Loucy (cell line): ENCODE measurements around the gene ARID1B.
A peak's percentile ranks its signal among the peaks of the same experiment; 100 is the strongest.

ENCODE experiments used
- H2AFZ ChIP-seq: fragments of 200-600 bp; sonication (generic); 2 replicates; pipeline ENCODE4 v1.6.0; 2016; ENCODE audit warnings: antibody characterized with exemption, mild to moderate bottlenecking, low read length, moderate library complexity
- H3F3A ChIP-seq: fragments of 200-600 bp; 2 replicates; pipeline ENCODE4 v1.6.0; 2016; ENCODE audit warnings: antibody characterized with exemption, low read depth, mild to moderate bottlenecking
- H3K27me3 ChIP-seq: fragments of 200-600 bp; sonication (generic); 2 replicates; pipeline ENCODE4 v1.6.1; 2014; ENCODE audit warnings: low read length, mild to moderate bottlenecking; ENCODE audit not compliant: insufficient read depth, poor library complexity, severe bottlenecking
- H3K36me3 ChIP-seq: fragments of 200-600 bp; sonication (generic); 2 replicates; pipeline ENCODE4 v1.6.1; 2016; ENCODE audit warnings: low read length; ENCODE audit not compliant: insufficient read depth
- H3K4me1 ChIP-seq: fragments of 200-600 bp; sonication (generic); 2 replicates; pipeline ENCODE4 v1.5.1; 2014; ENCODE audit warnings: low read length, mild to moderate bottlenecking; ENCODE audit not compliant: insufficient read depth, poor library complexity, severe bottlenecking
- H3K4me2 ChIP-seq: fragments of 200-600 bp; sonication (generic); 2 replicates; pipeline ENCODE4 v1.6.0; 2014; ENCODE audit warnings: antibody characterized with exemption, low read length, low read depth, mild to moderate bottlenecking; ENCODE audit not compliant: poor library complexity, severe bottlenecking
- H3K4me3 ChIP-seq: fragments of 200-600 bp; sonication (generic); 2 replicates; pipeline ENCODE4 v1.5.1; 2014; ENCODE audit warnings: low read length, mild to moderate bottlenecking, mixed read lengths; ENCODE audit not compliant: poor library complexity, severe bottlenecking
- H3K79me2 ChIP-seq: fragments of 200-600 bp; sonication (generic); 2 replicates; pipeline ENCODE4 v1.6.1; 2014; ENCODE audit warnings: low read length; ENCODE audit not compliant: insufficient read depth
- H3K9ac ChIP-seq: fragments of 200-600 bp; sonication (generic); 2 replicates; pipeline ENCODE4 v1.6.0; 2014; ENCODE audit warnings: mild to moderate bottlenecking, low read depth, low read length, moderate library complexity; ENCODE audit not compliant: poor library complexity, severe bottlenecking
- H3K9me2 ChIP-seq: fragments of 200-600 bp; sonication (generic); replicated peaks from 2 replicates; pipeline ENCODE4 v1.6.1; 2016; ENCODE audit warnings: low read depth, low read length, mixed read lengths
- H3K9me3 ChIP-seq: fragments of 200-600 bp; sonication (generic); 2 replicates; pipeline ENCODE4 v1.6.1; 2014; ENCODE audit warnings: mild to moderate bottlenecking, antibody characterized with exemption, low read length, low read depth; ENCODE audit not compliant: insufficient read depth
- H4K20me1 ChIP-seq: fragments of 200-600 bp; sonication (generic); 2 replicates; pipeline ENCODE4 v1.6.0; 2014; ENCODE audit warnings: antibody characterized with exemption, low read length, mild to moderate bottlenecking; ENCODE audit not compliant: insufficient read depth, poor library complexity, severe bottlenecking
- CTCF ChIP-seq: fragments of 200-600 bp; sonication (generic); conservative IDR thresholded peaks from 2 replicates; pipeline ENCODE4 v1.5.1; 2014; ENCODE audit warnings: mild to moderate bottlenecking, antibody characterized with exemption, low read length
- EZH2phosphoT487 ChIP-seq: fragments of 200-600 bp; IDR thresholded peaks from 2 replicates; pipeline ENCODE4 v1.6.1; 2018; ENCODE audit warnings: antibody characterized with exemption, mild to moderate bottlenecking, moderate library complexity, borderline replicate concordance

The ARID1B gene

GRCh38 chr6:157181649-157182048, 404.5 kb downstream of the ARID1B start:
- H3K4me3 ChIP-seq: no peak overlapping the region
- H3K4me2 ChIP-seq: no peak overlapping the region
- H3K36me3 ChIP-seq: peaks cover 66% of the 10 kb centered on the region; the same call in 1 of the 2 replicates
- no peak overlapping the region for H3K9ac ChIP-seq
- TF ChIP-seq CTCF (no peak), EZH2phosphoT487 (no peak)
- H3K79me2 ChIP-seq: no peaks in the 10 kb centered on the region
- no peaks in the 10 kb centered on the region for H3F3A ChIP-seq
- no peaks in the 10 kb centered on the region for H3K9me3 ChIP-seq
- no peaks in the 10 kb centered on the region for H3K9me2 ChIP-seq
- peaks cover under 1% of the 10 kb centered on the region for H3K4me1 ChIP-seq
- no peaks in the 10 kb centered on the region for H4K20me1 ChIP-seq
- no peak overlapping the region for H2AFZ ChIP-seq
- H3K27me3 ChIP-seq: no peaks in the 10 kb centered on the region

- no peaks in the 10 kb centered on the region for H3K27me3 ChIP-seq
- no peaks in the 10 kb centered on the region for H4K20me1 ChIP-seq
- no peaks in the 10 kb centered on the region for H3K9me2 ChIP-seq
- H3K4me3 ChIP-seq: no peak overlapping the region
- no peaks in the 10 kb centered on the region for H3F3A ChIP-seq
- H3K36me3 ChIP-seq: peaks cover 67% of the 10 kb centered on the region; the same call in 1 of the 2 replicates
- H3K4me2 ChIP-seq: no peak overlapping the region
- H2AFZ ChIP-seq: no peak overlapping the region
- TF ChIP-seq CTCF (no peak), EZH2phosphoT487 (no peak)
- H3K9ac ChIP-seq: no peak overlapping the region
- no peaks in the 10 kb centered on the region for H3K79me2 ChIP-seq
- no peaks in the 10 kb centered on the region for H3K9me3 ChIP-seq
- H3K4me1 ChIP-seq: peaks cover 5% of the 10 kb centered on the region
Measured at GRCh38 chr6:157182503-157183264, 405.5 kb downstream of the ARID1B start.

GRCh38 chr6:157184202-157185015, 407.2 kb downstream of the ARID1B start:
- no peaks in the 10 kb centered on the region for H3K79me2 ChIP-seq
- H3K4me3 ChIP-seq: no peak overlapping the region
- H3K4me1 ChIP-seq: peaks cover 5% of the 10 kb centered on the region
- no peaks in the 10 kb centered on the region for H3K9me3 ChIP-seq
- TF ChIP-seq EZH2phosphoT487 (no peak), CTCF (peak; percentile 71)
- H3K36me3 ChIP-seq: peaks cover 83% of the 10 kb centered on the region
- H3K9ac ChIP-seq: no peak overlapping the region
- no peaks in the 10 kb centered on the region for H3F3A ChIP-seq
- H4K20me1 ChIP-seq: no peaks in the 10 kb centered on the region
- H3K27me3 ChIP-seq: no peaks in the 10 kb centered on the region
- no peaks in the 10 kb centered on the region for H3K9me2 ChIP-seq
- no peak overlapping the region for H2AFZ ChIP-seq
- H3K4me2 ChIP-seq: no peak overlapping the region
